GM21786 (cell line): ENCODE measurements around the gene BBIP1.
A peak's percentile ranks its signal among the peaks of the same experiment; 100 is the strongest.

Experiments used
- ATAC-seq: cut with Tn5 transposase; IDR thresholded peaks from one replicate; pipeline ENCODE4 v1.9.1; 2021; ENCODE audit not compliant: unreplicated experiment

The BBIP1 gene

GRCh38 chr10:110918643-110919348 lies at the start of gene BBIP1:
Gene BBIP1, minus strand, starts transcription at chr10:110919180. Its CDS starts 1,023 bp downstream, at chr10:110918157.
- ATAC-seq: peak; percentile 77

- ATAC-seq: no peak
Observed at GRCh38 chr10:110967645-110968044, 48.7 kb upstream of the BBIP1 start.

GRCh38 chr10:110967009-110967630 lies 48.1 kb upstream of the BBIP1 start:
- ATAC-seq: peak; percentile 49

- ATAC-seq: no peak
Observed at GRCh38 chr10:110966146-110966545, 47.2 kb upstream of the BBIP1 start.

GRCh38 chr10:110965216-110965615 lies 46.2 kb upstream of the BBIP1 start:
- no peak for ATAC-seq

- ATAC-seq: no peak
Observed at GRCh38 chr10:110964681-110965080, 45.7 kb upstream of the BBIP1 start.

- ATAC-seq: no peak
Observed at GRCh38 chr10:110963162-110963561, 44.2 kb upstream of the BBIP1 start.

- ATAC-seq: no peak
Observed at GRCh38 chr10:110962443-110962842, 43.5 kb upstream of the BBIP1 start.

- no peak for ATAC-seq
Observed at GRCh38 chr10:110960333-110960712, 41.3 kb upstream of the BBIP1 start.

- ATAC-seq: no peak
Observed at GRCh38 chr10:110959379-110960332, 40.7 kb upstream of the BBIP1 start.

GRCh38 chr10:110957606-110958005 lies 38.6 kb upstream of the BBIP1 start:
- ATAC-seq: no peak

GRCh38 chr10:110951381-110951780 lies 32.4 kb upstream of the BBIP1 start:
- ATAC-seq: no peak

- ATAC-seq: no peak
Observed at GRCh38 chr10:110947061-110947595, 28.1 kb upstream of the BBIP1 start.

- no peak for ATAC-seq
Observed at GRCh38 chr10:110946496-110946895, 27.5 kb upstream of the BBIP1 start.

GRCh38 chr10:110944792-110945396 lies 25.9 kb upstream of the BBIP1 start:
- ATAC-seq: no peak

GRCh38 chr10:110939419-110939818 lies 20.4 kb upstream of the BBIP1 start:
- ATAC-seq: no peak

- no peak for ATAC-seq
Observed at GRCh38 chr10:110936757-110937156, 17.8 kb upstream of the BBIP1 start.

- ATAC-seq: no peak
Observed at GRCh38 chr10:110932505-110933180, 13.7 kb upstream of the BBIP1 start.

GRCh38 chr10:110931769-110932381 lies 12.9 kb upstream of the BBIP1 start:
- no peak for ATAC-seq

GRCh38 chr10:110927461-110927860 lies 8.5 kb upstream of the BBIP1 start:
- no peak for ATAC-seq
